Activated CD4-positive, alpha-beta T cell treated with anti-CD3 and anti-CD28 coated beads, Interleukin-2, amount 50 U/mL, for 48 hours (primary cell): ENCODE measurements around the gene NSA2.
A peak's percentile ranks its signal among the peaks of the same experiment; 100 is the strongest.
"Not testable (repeated sequence)": the region's sequence is repeated elsewhere in the genome, so short reads cannot be mapped to it uniquely, and the experiment has no call there.

ENCODE experiments used
- DNase-seq, 2 experiments: peaks; one replicate each; pipeline ENCODE4 v3.0.0-alpha.2; 2020

The NSA2 gene

GRCh38 chr5:74766849-74767578 lies at the start of gene NSA2, which contains the start of gene GFM2:
Gene NSA2 (plus strand): TSS chr5:74767249. CDS start chr5:74767361, 112 bp downstream.
Gene GFM2 (minus strand): TSS chr5:74767117. CDS start chr5:74763742, 3,375 bp downstream.
- DNase-seq, result peak; percentile 94 to 95

DNA sequence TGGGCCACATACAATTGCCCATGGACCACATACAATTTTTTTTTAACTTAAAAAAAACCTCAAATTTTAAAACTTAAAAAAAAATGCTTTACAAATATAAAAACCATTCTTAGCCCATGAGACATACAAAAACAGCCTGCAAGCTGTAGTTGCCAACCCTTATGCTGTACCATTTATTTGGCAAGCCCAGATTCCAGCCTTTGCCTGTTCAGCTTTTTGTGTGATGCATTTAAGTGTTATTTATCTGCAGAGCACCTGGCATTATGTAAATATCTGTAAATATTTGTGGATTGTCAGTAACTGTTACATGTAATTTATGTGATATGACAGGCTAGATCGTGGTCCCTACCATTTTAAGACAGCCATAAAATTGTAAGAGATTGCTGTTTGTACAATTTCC lies 49.5 kb upstream of the NSA2 start:
- no peak for DNase-seq

DNA sequence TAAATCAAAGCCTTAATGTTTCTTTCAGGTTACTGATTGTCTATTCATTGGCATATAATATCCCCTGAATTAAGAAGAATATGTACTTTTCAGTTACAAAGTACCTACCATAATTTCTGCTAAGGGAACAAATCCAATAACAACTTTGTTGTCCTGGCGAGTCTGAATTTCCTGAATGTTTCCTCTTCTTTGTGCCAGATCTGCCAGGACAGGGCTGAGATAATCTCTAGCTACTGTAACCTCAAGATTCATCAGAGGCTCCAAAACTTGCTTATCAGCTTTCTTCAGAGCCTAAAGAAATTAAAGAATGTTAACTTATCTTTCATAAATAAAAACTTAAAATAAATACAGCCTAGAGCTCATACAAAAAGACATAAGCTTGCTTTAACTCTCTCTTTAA lies 44.8 kb upstream of the NSA2 start:
- no peak for DNase-seq

- DNase-seq, result no peak
These were observed 41.7 kb upstream of the NSA2 start for GRCh38 chr5:74725331-74725730.

DNA sequence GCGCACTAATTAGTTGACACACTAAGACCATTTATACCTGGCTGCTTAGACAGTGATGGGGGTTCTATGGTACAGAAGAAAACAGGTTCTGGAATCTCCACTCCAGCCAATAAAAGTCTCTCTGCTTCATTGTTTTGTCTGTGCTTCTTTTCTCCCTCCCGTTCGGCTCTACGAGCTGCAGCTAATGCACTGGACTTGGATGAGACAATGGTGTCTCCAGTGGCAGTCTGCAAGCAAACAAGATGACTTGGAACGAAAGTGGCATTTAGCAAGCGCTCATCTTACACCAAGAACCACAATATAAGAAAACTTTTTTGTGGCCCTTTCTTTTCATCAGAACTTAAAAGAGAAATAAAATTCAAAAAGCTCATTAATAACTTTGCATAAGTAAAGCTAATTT lies 30.3 kb upstream of the NSA2 start:
- DNase-seq, result no peak

DNA sequence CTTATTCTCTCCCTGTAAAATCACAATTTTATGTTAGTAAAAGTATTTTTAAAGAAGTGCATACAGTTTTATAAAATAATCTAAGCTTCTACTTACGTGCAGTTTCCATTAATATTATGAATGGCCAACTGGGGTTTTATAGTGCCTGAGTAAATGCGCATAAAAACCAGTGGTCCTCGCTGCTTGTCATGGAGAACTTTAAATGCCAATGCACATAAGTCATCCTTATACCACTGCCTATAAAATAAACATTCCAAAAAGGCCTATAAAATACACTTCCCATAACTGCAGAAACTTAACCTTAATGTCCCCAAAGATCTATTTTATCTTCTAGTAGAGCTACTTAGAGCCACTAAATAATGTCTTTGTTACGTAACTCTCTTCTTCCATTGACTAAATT lies 28.6 kb upstream of the NSA2 start:
- no peak for DNase-seq

DNA sequence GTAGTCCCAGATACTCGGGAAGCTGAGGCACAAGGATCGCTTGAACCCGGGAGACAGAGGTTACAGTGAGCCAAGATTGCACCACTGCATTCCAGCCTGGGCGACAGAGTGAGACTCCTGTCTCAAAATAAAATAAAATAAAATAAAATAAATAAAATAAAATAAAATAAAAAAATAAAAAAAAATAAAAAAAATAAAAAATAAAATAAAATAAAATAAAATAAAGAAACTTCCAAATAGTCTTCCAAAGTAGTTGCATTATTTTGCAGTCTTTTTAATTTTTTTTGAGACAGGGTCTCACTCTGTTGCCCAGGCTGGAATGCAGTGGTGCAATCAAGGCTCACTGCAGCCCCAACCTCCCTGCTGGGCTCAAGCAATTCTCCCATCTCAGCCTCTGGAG lies 18.3 kb upstream of the NSA2 start:
- DNase-seq, result not testable (repeated sequence)

GRCh38 chr5:74761241-74761640 lies 5.8 kb upstream of the NSA2 start:
- DNase-seq, result no peak

DNA sequence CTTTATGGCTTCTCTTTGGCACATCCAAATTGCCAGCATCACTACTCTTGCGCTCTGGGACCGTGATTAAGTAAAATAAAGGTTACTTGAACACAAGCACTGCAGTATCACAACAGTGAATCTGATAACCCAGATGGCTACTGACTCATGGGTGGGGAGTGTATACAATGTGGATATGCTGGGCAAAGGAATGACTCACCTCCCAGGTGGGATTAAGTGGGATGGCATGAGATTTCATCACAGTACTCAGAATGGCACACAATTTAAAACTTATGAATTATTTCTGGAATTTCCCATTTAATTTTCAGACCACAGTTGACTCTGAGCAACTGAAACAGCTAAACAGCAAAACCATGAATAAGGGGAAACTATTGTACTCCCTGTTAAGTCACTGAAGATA lies 4.5 kb upstream of the NSA2 start:
- peak; percentile 18 to 35 for DNase-seq

DNA sequence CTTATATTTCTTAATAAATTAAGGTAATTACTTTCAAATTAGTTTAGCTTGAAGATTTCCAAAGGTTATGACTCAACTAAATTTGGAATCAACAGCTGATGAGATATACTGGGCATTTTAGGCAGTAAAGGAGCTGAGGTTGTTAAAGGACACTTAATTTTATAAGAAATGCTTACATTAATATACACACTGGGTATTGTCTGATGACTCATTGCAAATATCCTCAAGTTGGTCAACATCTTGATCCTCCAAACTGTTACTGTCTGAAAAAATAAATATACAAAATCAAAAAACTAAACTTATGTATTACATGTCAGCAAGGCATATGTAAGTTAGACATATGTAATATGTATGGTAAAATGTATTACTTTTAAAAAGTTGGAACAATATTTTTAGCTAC lies 3.5 kb upstream of the NSA2 start:
- no peak for DNase-seq

DNA sequence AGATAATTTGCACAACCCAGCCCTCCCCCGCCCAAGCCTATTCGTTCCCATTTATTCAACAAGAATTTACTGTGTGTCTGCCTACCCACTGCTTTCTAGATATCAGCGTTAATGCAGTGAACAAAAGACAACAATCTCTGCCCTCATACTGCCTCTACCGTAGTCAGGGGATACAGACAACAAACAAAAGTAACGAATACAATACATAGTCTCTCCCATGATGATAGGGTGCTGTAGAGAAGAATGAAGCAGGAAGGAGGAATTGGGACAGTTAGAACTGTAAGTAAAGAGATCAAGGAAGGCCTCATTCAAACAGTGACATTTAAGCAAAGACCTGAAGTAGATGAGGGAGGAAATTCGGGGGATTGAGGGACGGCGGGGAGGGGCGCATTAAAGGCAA lies 1.8 kb upstream of the NSA2 start:
- DNase-seq, result no peak

- DNase-seq, result no peak
These were observed 1.1 kb upstream of the NSA2 start for GRCh38 chr5:74765929-74766328.

GRCh38 chr5:74766418-74766848 lies 616 bp upstream of the NSA2 start:
- DNase-seq, result no peak

- DNase-seq, result no peak
These were observed 497 bp downstream of the NSA2 start for GRCh38 chr5:74767579-74767913.

DNA sequence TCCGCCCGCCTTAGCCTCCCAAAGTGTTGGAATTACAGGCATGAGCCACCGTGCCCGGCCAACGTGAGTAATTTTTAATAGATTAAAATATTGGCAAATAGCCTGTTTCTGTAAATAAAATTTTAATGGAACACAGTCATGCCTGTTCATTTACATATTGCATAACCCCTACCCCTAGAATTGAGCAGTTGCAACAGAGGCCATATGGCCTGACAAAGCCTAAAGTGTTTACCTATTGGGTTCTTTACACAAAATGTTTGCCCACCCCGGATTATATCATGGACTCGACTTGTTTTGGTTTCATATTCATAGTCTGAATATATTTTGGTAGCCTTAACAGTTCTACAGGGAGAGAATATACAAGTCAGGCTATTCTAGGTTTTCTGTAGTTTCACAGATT lies 5.3 kb downstream of the NSA2 start:
- no peak for DNase-seq

- no peak for DNase-seq
These were observed 11.6 kb downstream of the NSA2 start for GRCh38 chr5:74778609-74779008.

GRCh38 chr5:74786851-74787250 lies 19.8 kb downstream of the NSA2 start:
- no peak for DNase-seq

DNA sequence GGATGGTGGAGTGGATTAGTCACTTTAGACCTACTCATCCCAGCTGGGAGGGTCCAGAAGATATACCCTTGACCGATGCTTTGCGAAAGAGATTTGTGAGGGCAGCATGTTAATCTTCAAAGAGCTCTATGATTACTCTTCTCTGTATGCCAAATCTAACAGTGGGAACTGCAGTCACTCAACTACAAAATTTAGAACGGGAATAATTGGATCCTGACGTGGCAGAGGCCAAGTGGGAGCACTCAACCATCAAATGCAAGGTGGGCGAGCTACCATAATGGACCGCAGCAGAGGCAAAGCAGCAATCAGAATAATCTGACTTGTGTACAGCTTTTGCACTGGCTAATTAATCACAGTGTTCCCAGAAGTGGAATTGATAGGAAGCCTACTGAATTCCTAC lies 20.4 kb downstream of the NSA2 start:
- no peak for DNase-seq

DNA sequence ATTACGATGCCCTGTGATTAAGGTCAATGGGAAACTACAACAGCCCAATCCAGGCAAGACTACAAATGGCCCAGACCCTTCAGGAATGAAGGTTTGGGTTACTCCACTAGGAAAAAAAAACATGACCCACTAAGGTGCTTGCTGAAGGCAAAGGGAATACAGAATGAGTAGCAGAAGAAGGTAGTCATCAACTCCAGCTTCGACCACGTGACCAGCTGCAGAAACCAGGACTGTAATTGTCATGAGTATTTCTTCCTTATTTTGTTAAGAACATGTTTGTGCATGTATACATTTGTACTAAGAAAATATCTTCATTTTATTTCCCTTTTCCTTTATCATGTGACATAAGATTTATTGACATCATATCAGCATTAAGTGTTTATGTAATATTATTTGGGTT lies 24.6 kb downstream of the NSA2 start:
- DNase-seq, result not testable (repeated sequence)

- no peak for DNase-seq
These were observed 32.2 kb downstream of the NSA2 start for GRCh38 chr5:74798977-74799911.

DNA sequence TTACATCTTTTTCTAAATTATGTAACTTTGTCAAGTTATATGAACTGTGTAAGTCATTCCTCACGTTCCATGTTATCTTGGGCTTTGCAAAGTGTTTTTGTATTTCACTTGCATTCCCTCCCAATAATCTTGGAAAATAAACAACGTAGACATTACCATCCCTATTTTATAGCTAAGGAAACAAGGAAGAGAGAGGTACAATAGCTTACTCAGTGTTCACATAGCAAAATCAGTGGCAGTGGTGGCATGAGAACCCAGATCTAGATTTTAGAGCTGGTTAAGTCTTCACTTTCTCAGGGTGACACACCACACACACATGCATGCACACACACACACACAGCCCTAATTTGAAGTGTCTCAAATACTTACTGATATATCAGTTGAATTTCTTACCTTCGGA lies 34.1 kb downstream of the NSA2 start:
- DNase-seq, result no peak

DNA sequence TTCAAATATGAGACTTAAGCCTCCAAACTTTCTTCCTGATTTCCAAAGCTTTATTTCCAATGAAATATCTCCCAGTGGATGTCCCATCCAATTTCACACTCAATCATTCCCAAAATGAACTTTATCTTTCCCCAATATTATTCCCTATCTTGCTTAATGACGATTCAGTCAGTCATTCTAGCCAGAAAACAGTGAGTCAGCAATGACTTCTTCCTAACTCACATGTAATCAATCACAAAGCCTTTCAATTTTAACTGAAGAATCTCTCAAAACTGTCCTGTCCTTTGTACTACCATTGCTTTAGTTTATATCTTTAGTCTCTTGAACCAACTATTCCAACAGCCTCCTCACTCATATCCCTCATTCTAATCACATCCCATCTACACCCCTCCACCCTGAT lies 34.9 kb downstream of the NSA2 start:
- no peak for DNase-seq

DNA sequence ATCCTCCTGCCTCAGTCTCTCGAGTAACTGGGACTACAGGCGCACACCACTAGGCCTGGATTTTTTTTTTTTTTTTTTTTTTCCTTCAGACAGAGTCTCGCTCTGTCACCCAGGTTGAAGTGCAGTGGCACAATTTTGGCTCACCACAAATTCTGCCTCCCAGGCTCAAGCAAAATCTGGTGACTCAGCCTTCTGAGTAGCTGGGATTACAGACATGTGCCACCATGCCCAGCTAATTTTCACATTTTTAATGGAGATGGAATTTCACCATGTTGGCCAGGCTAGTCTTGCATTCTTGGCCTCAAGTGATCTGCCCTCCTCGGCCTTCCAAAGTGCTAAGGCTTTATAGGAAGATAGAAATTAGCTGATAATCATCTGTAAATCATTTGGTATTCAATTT lies 43.9 kb downstream of the NSA2 start:
- DNase-seq, result no peak

GRCh38 chr5:74816875-74817274 lies 49.8 kb downstream of the NSA2 start:
- no peak for DNase-seq
